ENCODE results near the gene IGFBP3.

Gene IGFBP3

DNA sequence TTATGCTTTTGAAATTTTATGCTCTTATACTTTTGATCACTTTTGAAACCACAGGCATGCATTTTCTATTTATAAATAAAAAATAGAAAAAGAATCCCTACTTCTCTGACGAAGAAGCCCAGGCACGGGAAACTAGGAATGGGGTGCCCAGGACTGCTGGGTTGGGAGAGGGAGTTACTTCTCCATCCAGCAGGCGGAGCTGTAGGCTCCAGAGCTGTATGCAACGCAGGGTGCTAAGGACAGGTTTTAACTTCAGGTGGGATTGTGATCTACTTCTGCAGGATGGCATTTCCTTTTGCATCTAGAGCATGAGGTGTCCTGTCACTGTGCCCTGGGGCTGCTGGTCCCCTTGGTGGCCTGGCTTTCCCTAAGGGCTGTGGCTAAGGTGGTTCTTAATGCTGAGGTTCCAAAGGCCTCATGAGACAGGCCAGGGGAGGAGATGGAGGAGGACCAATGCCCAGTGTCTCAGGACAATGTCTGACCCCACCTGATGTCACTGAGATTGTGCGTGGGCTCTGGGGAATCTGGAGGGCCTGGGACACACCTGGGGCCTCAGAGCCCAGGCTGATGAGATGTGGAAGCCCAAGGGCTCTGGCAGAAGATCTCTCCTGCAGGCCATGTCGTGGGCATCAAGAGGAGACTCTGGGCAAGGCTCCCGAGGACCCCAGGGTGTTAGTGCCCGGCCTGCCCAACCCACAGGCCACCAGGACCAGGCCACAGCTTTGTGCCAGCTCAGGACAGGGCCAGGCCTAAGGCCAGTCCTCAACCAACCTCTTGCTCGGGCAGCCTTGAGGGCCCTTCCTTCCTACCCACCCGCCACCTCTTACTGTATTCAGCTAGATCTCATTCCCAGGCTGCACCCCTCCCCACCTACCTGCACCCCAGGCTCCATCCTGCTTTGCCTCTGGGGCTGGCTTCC is 48.7 kb downstream of the IGFBP3 start:
- peak in 2 of 3 donors; percentile 1 to 4 for DNase-seq

DNA sequence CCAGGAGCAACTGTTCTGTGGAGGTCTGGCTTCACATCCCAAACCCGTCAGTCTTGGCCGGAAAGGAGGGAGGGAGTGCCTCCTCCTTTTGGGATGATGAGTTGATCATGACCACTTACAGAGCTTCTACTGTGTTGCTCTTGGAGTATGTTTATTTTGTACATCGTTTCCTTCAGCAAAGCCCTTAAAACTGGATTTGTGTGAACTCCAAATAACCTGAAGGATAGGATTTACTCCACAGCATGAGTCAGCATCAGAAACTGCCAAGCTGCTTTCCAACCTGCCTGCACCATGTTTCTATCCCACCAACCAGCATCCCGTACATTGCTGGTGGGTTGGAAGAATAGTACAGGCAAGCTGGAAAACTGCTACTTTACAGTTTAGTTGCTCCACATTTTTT is 51.6 kb downstream of the IGFBP3 start:
- no peak for DNase-seq

- no peak for DNase-seq
Measured at GRCh38 chr7:45867471-45867870, 53.6 kb downstream of the IGFBP3 start.

DNA sequence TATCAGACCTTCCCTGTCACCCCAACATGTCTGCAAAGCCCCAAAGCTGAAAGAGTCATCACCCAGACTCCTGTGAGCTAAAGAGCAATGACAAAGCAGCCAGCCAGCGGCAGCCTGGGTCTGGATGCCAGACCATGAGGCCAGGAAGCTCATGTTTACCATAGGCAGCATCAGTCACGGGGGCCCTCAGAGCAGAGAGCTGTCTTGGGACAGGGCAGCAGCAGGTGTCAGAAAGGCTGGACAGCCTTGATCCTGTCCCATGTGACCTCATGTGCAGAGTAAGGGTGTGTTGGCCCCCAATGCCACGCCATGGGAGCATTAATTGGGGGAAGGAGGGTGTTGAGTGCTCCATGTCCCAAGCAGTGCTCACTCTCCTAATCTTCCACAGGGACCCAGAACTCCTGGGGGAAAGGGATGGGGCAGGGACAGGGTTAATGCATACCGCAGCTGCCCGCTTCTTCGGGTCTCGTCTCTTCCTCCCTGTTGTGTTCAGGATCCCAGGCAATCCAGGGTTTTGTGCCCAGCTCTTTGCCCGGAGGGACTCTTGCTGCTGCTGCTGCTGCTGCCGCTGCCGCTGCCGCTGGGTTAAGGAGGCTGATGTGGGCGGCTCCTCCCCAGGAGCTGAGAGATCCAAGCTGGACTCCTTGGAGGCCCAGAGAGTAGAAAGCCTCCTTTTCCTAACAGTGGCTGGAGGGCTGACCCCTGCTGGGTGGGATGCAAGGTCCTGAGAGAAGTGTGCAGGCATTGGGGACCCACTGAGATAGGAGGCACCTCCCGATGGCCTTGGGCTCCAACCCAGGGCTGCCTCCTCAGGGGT is 55.3 kb downstream of the IGFBP3 start:
- DNase-seq = no peak

DNA sequence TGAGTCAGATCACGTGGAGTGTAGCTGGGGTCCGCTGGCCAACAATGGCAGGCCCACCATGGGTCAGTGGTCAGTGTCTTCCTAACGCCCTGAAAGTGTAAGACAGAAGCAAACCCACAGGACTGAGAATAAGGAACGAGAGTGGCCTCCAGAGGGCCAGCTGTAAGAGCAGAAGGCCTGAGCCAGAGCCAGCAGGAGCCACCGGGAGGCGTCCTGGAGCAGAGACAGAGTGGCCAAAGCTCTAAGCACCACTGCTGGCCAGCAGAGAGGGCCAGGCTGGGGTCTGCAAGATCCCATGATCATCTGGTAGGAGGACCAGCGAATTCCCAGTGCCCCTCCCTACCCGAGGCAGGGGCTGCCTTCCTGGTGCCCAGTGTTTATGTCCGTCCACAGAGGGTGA is 57.4 kb downstream of the IGFBP3 start:
- DNase-seq = no peak

Data from suppressor macrophage treated with lipopolysaccharide for 1 hour (primary cell).